Right lobe of liver (tissue), 4 donors: ENCODE data around the gene GPR17.

ENCODE experiments used
- POLR2A ChIP-seq: fragments of 450-650 bp; IDR thresholded peaks from one replicate; pipeline ENCODE4 v1.6.1; 2017; ENCODE audit warnings: antibody characterized with exemption, mild to moderate bottlenecking
- TF ChIP-seq, protein P1 (sequence below), 4 donors: fragments of 200-600 bp in 3 of 4; fragments of 450-650 bp in 1 of 4; IDR thresholded peaks; one replicate each; pipeline versions ENCODE4 v1.5.1 to v1.8.0; 2016 to 2022; ENCODE audit warnings: antibody characterized with exemption in 4 of 4, mild to moderate bottlenecking in 2 of 4
- donor health status: DM: no; HTN: no; CAD: no.
- donor health status: DM: no; HTN: no; CAD: no.
- donor health status: DM: no; HTN: yes; CAD: no.

DNA sequence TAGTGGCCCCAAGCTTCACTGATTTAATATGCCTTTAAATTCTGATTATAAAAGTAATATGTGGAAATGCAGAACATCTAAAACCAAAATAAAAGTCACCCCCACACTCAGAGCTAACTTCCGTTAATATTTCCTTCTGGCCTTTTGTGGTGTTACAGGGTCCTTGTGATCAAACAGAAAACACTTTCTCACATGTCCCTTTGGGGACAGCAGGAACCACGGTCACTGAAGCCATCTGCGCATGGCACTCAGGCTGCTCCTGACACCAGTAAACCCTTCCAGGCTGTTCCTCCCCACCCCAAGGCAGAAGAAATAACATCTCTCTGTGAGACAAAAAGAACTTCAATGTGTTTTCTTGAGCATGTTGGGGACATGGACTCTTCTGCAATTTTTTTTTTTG is 25.1 kb upstream of the GPR17 start:
- no peak for TF ChIP-seq POLR2A
- TF ChIP-seq, protein P1, sequence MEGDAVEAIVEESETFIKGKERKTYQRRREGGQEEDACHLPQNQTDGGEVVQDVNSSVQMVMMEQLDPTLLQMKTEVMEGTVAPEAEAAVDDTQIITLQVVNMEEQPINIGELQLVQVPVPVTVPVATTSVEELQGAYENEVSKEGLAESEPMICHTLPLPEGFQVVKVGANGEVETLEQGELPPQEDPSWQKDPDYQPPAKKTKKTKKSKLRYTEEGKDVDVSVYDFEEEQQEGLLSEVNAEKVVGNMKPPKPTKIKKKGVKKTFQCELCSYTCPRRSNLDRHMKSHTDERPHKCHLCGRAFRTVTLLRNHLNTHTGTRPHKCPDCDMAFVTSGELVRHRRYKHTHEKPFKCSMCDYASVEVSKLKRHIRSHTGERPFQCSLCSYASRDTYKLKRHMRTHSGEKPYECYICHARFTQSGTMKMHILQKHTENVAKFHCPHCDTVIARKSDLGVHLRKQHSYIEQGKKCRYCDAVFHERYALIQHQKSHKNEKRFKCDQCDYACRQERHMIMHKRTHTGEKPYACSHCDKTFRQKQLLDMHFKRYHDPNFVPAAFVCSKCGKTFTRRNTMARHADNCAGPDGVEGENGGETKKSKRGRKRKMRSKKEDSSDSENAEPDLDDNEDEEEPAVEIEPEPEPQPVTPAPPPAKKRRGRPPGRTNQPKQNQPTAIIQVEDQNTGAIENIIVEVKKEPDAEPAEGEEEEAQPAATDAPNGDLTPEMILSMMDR (IDR thresholded peaks at IDR 0.05), result no peak
